Ishikawa (cell line): ENCODE measurements around the gene MLC1.

Experiments
- CEBPB ChIP-seq: IDR thresholded peaks from 2 replicates; pipeline ENCODE4 v1.6.1; 2012
- CREB1 ChIP-seq: IDR thresholded peaks from 2 replicates; pipeline ENCODE4 v1.6.1; 2012; ENCODE audit warnings: low read depth
- EGR1 ChIP-seq: IDR thresholded peaks from 2 replicates; pipeline ENCODE4 v1.6.1; 2012
- EP300 ChIP-seq: IDR thresholded peaks from 2 replicates; pipeline ENCODE4 v1.6.1; 2012; ENCODE audit warnings: borderline replicate concordance
- FOXM1 ChIP-seq: IDR thresholded peaks from 2 replicates; pipeline ENCODE4 v1.6.1; 2012; ENCODE audit warnings: low read depth, borderline replicate concordance
- NFIC ChIP-seq: IDR thresholded peaks from 2 replicates; pipeline ENCODE4 v1.6.1; 2012
- RAD21 ChIP-seq: IDR thresholded peaks from 2 replicates; pipeline ENCODE4 v1.6.1; 2012; ENCODE audit warnings: low read depth
- REST ChIP-seq: IDR thresholded peaks from 2 replicates; pipeline ENCODE4 v1.6.1; 2012; ENCODE audit warnings: low read depth, mild to moderate bottlenecking
- TAF1 ChIP-seq: IDR thresholded peaks from 2 replicates; pipeline ENCODE4 v1.6.1; 2012; ENCODE audit warnings: low read depth, mild to moderate bottlenecking
- TCF12 ChIP-seq: IDR thresholded peaks from 2 replicates; pipeline ENCODE4 v1.6.1; 2012; ENCODE audit warnings: low read depth
- TEAD4 ChIP-seq: IDR thresholded peaks from 2 replicates; pipeline ENCODE4 v1.6.1; 2012
- USF1 ChIP-seq: IDR thresholded peaks from 2 replicates; pipeline ENCODE4 v1.6.1; 2012
- YY1 ChIP-seq: IDR thresholded peaks from 2 replicates; pipeline ENCODE4 v1.6.1; 2012; ENCODE audit warnings: low read depth
- ZBTB7A ChIP-seq: IDR thresholded peaks from 2 replicates; pipeline ENCODE4 v1.6.1; 2012; ENCODE audit warnings: low read depth
- TF ChIP-seq, protein P1 (sequence below): IDR thresholded peaks from 2 replicates; pipeline ENCODE4 v1.6.1; 2012

MLC1 gene

GRCh38 chr22:50118557-50119168 lies 33.4 kb upstream of the MLC1 start:
- TF ChIP-seq, protein P1, sequence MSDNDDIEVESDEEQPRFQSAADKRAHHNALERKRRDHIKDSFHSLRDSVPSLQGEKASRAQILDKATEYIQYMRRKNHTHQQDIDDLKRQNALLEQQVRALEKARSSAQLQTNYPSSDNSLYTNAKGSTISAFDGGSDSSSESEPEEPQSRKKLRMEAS = no peak
- TF ChIP-seq USF1 (no peak), CEBPB (no peak)

GRCh38 chr22:50118129-50118528 lies 32.9 kb upstream of the MLC1 start:
- TF ChIP-seq NFIC (no peak), TEAD4 (no peak), YY1 (no peak), TCF12 (no peak), REST (no peak), CEBPB (no peak), FOXM1 (no peak), ZBTB7A (no peak), RAD21 (no peak), TAF1 (no peak), USF1 (no peak), EP300 (no peak), CREB1 (no peak), EGR1 (no peak)

DNA sequence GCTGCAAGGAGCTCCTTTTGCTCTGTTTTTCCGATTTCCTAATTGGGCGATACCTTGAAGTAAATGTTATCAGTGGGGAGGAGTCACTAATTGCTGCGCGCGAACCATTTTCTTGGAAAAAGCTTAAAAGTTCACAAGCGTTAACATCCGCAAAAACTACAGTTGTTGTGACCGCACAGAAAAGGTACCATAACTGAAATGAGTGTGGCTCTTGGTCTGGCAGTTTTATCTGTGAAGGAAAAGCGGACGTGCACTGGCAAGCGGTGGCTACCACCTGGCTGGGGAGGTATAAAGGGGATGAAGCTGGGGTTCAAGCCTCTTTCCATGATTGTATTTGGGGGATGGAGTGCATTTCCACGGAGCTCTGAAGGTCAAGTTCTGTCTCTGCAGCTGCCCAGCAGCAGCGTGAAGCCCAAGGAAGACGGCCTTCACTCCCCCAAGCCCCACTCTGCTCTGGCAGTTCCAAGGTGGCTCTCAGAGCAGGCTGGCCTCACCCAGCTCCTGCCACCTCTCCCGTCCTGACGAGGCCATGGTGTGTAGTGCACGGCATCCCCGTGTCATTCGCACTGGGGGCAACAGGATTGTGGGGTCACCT lies 32.0 kb upstream of the MLC1 start:
- TF ChIP-seq EGR1 = no peak

DNA sequence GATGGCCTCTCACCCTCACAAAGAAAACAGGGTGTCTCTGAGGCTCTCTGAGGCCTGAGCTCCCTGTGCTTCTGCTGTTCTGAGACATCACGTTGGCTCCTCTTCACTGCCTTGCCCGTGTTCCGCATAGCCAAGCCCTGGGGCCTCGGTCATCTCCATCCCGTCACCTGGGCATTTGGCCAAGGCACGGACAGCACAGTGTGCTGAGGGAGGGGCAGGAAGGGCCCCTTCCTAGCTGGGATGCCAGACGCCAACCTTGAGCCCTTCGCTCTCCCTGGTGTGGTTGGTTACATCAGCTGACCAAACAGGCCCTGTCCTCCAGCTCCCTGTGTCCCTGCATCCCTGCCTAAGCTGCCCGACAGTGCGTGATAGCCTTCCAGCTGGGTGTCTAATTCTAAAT lies 30.5 kb upstream of the MLC1 start:
- TF ChIP-seq FOXM1 (no peak), YY1 (no peak), EGR1 (no peak), TAF1 (no peak), TCF12 (no peak), REST (no peak), ZBTB7A (no peak), NFIC (no peak), USF1 (no peak), TEAD4 (no peak), CEBPB (no peak), EP300 (no peak), RAD21 (no peak)
- TF ChIP-seq, protein P1 = no peak

DNA sequence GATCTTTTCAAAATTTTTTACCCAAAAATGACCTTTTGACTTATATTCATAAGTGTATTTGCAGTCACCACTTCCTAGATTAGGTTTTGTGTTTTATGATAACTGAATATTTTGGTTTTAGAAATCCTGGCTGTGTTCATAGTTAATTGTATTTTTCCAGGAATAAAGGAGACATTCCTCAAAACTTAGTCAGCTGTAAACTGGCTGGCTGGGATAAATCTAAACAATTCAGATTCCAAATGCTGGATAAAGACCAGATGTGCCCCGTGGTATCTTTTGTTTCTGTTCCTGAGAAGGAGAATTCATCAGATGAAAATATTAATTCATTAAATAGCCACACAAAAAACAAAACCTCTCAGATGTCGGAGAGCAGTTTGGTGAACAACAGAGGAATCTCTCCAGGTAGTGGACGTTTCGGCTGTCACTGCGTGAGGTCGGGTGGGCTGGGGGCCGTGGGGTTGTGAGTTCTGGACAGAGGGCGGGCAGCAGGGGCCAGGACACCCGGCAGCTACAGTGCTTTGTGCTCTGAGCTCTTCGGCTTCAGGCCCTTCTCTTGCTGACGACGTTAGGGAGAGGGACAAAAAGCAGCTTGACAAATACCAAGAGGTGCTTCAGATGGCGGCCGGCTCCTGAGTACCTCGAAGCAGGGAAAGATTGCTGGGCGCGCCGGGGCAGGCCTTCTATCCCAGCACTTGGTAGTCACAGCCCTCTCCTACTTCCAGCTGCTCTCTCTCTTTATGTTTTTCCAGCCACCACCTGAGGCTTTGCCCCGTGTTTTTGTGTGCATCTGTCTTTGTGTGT lies 29.2 kb upstream of the MLC1 start:
- TF ChIP-seq REST = no peak
